Suprapubic skin (tissue), 4 donors: Measurements from ENCODE around the gene OPTN.

Source experiments
- CTCF ChIP-seq, 2 donors: fragments of 200-600 bp in 1 of 2; fragments of 450-650 bp in 1 of 2; sonication (generic) in 1 of 2; IDR thresholded peaks; one replicate each; pipeline ENCODE4 v1.5.1; 2016 to 2019; ENCODE audit warnings: antibody characterized with exemption in 2 of 2, mild to moderate bottlenecking in 1 of 2, moderate library complexity in 1 of 2
- EP300 ChIP-seq: sonication (generic); formaldehyde crosslinking; IDR thresholded peaks from one replicate; pipeline ENCODE4 v1.6.1; 2017; ENCODE audit warnings: antibody characterized with exemption
- POLR2A ChIP-seq, 2 donors: fragments of 450-650 bp; IDR thresholded peaks; one replicate each; pipeline ENCODE4 v1.6.1; 2017; ENCODE audit warnings: antibody characterized with exemption in 2 of 2, mild to moderate bottlenecking in 2 of 2, moderate library complexity in 2 of 2
- POLR2AphosphoS5 ChIP-seq, 3 donors: sonication (generic); formaldehyde crosslinking; IDR thresholded peaks; one replicate each; pipeline ENCODE4 v1.6.1; 2017; ENCODE audit warnings: antibody characterized with exemption in 3 of 3

- no peak for TF ChIP-seq CTCF (IDR thresholded peaks at IDR 0.05)
- no peak for TF ChIP-seq POLR2A (IDR thresholded peaks at IDR 0.05)
- no peak for TF ChIP-seq POLR2AphosphoS5 (IDR thresholded peaks at IDR 0.05)
- TF ChIP-seq EP300 = no peak
Observed at GRCh38 chr10:13165177-13165576, 65.2 kb downstream of the OPTN start.
